Fibroblast of mammary gland (primary cell): Measurements from ENCODE around the gene LMF2.
"Not testable (repeated sequence)": the region's sequence is repeated elsewhere in the genome, so short reads cannot be mapped to it uniquely, and the experiment has no call there.

ENCODE experiments used
- DNase-seq: peaks from one replicate; pipeline ENCODE4 v3.0.0-alpha.2; 2010; ENCODE audit warnings: low read depth
- H3K4me3 ChIP-seq: 2 replicates; pipeline ENCODE4 v1.5.1; 2011; ENCODE audit warnings: low read depth, mild to moderate bottlenecking, low read length, moderate library complexity; ENCODE audit not compliant: control insufficient read depth
- CTCF ChIP-seq: conservative IDR thresholded peaks from 2 replicates; pipeline ENCODE4 v1.5.1; 2011; ENCODE audit warnings: low read depth, low read length, inconsistent platforms; ENCODE audit not compliant: control insufficient read depth, insufficient read depth

The LMF2 gene

GRCh38 chr22:50521710-50522109 lies 14.2 kb upstream of the LMF2 start:
- no peak for TF ChIP-seq CTCF
- no peak for DNase-seq
- no peak overlapping the region for H3K4me3 ChIP-seq

- no peak for TF ChIP-seq CTCF
- DNase-seq = no peak
- no peak overlapping the region for H3K4me3 ChIP-seq
These were observed 13.4 kb upstream of the LMF2 start for GRCh38 chr22:50520826-50521453.

- not testable (repeated sequence) for DNase-seq, H3K4me3 ChIP-seq
These were observed 12.7 kb upstream of the LMF2 start for GRCh38 chr22:50520184-50520583.

GRCh38 chr22:50519151-50519550 lies 11.6 kb upstream of the LMF2 start:
- TF ChIP-seq CTCF = no peak
- no peak for DNase-seq
- H3K4me3 ChIP-seq = no peak overlapping the region

- TF ChIP-seq CTCF = no peak
- no peak for DNase-seq
- no peak overlapping the region for H3K4me3 ChIP-seq
These were observed 11.1 kb upstream of the LMF2 start for GRCh38 chr22:50518606-50519005.

GRCh38 chr22:50517495-50518260 lies 10.2 kb upstream of the LMF2 start:
- H3K4me3 ChIP-seq = no peak overlapping the region
- TF ChIP-seq CTCF = no peak
- DNase-seq = no peak

- TF ChIP-seq CTCF = no peak
- DNase-seq = no peak
- no peak overlapping the region for H3K4me3 ChIP-seq
These were observed 9.4 kb upstream of the LMF2 start for GRCh38 chr22:50516891-50517290.
